ENCODE results near the gene DBN1. TPM values are rescaled to one million over a fixed set of nuclear protein-coding genes. Genes with fewer than 3 reads are reported as not detected.
"Not testable (repeated sequence)": the region's sequence is repeated elsewhere in the genome, so short reads cannot be mapped to it uniquely, and the experiment has no call there.

DBN1 gene
- total RNA-seq, 1 donor: 214 TPM

DNA sequence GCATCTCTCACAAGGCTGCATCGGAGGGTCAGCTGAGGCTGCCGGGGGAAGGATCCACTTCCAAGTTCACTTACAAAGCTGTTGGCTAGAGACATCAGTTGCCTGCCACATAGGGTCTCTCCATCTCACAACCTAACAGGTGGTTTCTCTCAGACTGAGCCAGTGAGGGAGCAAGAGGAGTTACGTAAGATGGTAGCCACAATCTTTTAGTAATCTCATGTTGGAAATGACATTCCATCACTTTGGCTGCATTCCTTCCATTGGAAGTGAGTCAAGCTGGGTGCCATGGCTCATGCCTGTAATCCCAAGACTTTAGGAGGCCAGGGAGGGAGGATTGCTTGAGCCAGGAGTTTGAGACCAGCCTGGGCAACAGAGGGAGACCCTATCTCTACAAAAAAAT, 54.4 kb downstream of the DBN1 start:
- TF ChIP-seq, protein P1, sequence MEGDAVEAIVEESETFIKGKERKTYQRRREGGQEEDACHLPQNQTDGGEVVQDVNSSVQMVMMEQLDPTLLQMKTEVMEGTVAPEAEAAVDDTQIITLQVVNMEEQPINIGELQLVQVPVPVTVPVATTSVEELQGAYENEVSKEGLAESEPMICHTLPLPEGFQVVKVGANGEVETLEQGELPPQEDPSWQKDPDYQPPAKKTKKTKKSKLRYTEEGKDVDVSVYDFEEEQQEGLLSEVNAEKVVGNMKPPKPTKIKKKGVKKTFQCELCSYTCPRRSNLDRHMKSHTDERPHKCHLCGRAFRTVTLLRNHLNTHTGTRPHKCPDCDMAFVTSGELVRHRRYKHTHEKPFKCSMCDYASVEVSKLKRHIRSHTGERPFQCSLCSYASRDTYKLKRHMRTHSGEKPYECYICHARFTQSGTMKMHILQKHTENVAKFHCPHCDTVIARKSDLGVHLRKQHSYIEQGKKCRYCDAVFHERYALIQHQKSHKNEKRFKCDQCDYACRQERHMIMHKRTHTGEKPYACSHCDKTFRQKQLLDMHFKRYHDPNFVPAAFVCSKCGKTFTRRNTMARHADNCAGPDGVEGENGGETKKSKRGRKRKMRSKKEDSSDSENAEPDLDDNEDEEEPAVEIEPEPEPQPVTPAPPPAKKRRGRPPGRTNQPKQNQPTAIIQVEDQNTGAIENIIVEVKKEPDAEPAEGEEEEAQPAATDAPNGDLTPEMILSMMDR (IDR thresholded peaks at IDR 0.05; ENCODE audit: insufficient read depth, low read depth, low read length): no peak
- no peak overlapping the region for H3K4me3 ChIP-seq (ENCODE audit: low read depth, low read length)
- DNase-seq (ENCODE audit: low read depth): peak; percentile 82

GRCh38 chr5:177417081-177417480, 56.4 kb downstream of the DBN1 start:
- not testable (repeated sequence) for DNase-seq (ENCODE audit: low read depth); H3K4me3 ChIP-seq (ENCODE audit: low read depth, low read length)

- TF ChIP-seq, protein P1 (IDR thresholded peaks at IDR 0.05; ENCODE audit: insufficient read depth, low read depth, low read length): no peak
- H3K4me3 ChIP-seq (ENCODE audit: low read depth, low read length): no peak overlapping the region
- DNase-seq (ENCODE audit: low read depth): no peak
Observed at GRCh38 chr5:177414481-177414880, 59.0 kb downstream of the DBN1 start.

GRCh38 chr5:177412603-177413233, 60.7 kb downstream of the DBN1 start:
- no peak for DNase-seq (ENCODE audit: low read depth)
- TF ChIP-seq, protein P1 (IDR thresholded peaks at IDR 0.05; ENCODE audit: insufficient read depth, low read depth, low read length): no peak
- H3K4me3 ChIP-seq (ENCODE audit: low read depth, low read length): no peak overlapping the region

- DNase-seq (ENCODE audit: low read depth): no peak
- H3K4me3 ChIP-seq (ENCODE audit: low read depth, low read length): no peak overlapping the region
- TF ChIP-seq, protein P1 (IDR thresholded peaks at IDR 0.05; ENCODE audit: insufficient read depth, low read depth, low read length): no peak
Observed at GRCh38 chr5:177410575-177410974, 62.9 kb downstream of the DBN1 start.

- DNase-seq (ENCODE audit: low read depth): no peak
- TF ChIP-seq, protein P1 (IDR thresholded peaks at IDR 0.05; ENCODE audit: insufficient read depth, low read depth, low read length): no peak
- H3K4me3 ChIP-seq (ENCODE audit: low read depth, low read length): no peak within 1 kb of the TSS
Observed at GRCh38 chr5:177409043-177409801, 64.2 kb downstream of the DBN1 start, which contains the start of gene F12. Gene F12 (minus strand): TSS chr5:177409564. CDS start chr5:177409527, 37 bp downstream.

Other genes with a start within 250 kb of the DBN1 start
- 14.2 and 18.0 TPM in 2 replicates for gene RAB24, start 169.9 kb downstream of the DBN1 start, total RNA-seq
- 122 TPM in 2 replicates for gene PRELID1, start 169.8 kb downstream of the DBN1 start, total RNA-seq
- gene MXD3, start 161.7 kb downstream of the DBN1 start, total RNA-seq: 7.7 and 9.1 TPM in 2 replicates
- 284 and 355 TPM in 2 replicates for gene LMAN2, start 122.0 kb downstream of the DBN1 start, total RNA-seq
- gene RGS14, start 115.7 kb downstream of the DBN1 start, total RNA-seq: 3.5 TPM in 2 replicates
- gene SLC34A1, start 89.2 kb downstream of the DBN1 start, total RNA-seq: not detected in 2 replicates
- not detected in 2 replicates for gene PFN3, start 73.0 kb downstream of the DBN1 start, total RNA-seq
- 0.43 and 0.64 TPM in 2 replicates for gene F12, start 64.1 kb downstream of the DBN1 start, total RNA-seq
- gene GRK6, start 47.0 kb downstream of the DBN1 start, total RNA-seq: 24.2 and 26.4 TPM in 2 replicates
- 4.5 and 4.7 TPM in 2 replicates for gene PRR7, start 26.8 kb downstream of the DBN1 start, total RNA-seq
- 283 and 383 TPM in 2 replicates for gene PDLIM7, start 24.0 kb upstream of the DBN1 start, total RNA-seq
- 2.6 TPM in 2 replicates for gene DOK3, start 36.2 kb upstream of the DBN1 start, total RNA-seq
- gene DDX41, start 43.3 kb upstream of the DBN1 start, total RNA-seq: 56.0 and 56.1 TPM in 2 replicates
- gene FAM193B, start 80.9 kb upstream of the DBN1 start, total RNA-seq: 26.3 and 29.6 TPM in 2 replicates
- gene TMED9, start 118.6 kb upstream of the DBN1 start, total RNA-seq: 113 and 130 TPM in 2 replicates
- 30.3 and 30.7 TPM in 2 replicates for gene B4GALT7, start 126.5 kb upstream of the DBN1 start, total RNA-seq